ENCODE measurements around the gene SERP2.

DNA sequence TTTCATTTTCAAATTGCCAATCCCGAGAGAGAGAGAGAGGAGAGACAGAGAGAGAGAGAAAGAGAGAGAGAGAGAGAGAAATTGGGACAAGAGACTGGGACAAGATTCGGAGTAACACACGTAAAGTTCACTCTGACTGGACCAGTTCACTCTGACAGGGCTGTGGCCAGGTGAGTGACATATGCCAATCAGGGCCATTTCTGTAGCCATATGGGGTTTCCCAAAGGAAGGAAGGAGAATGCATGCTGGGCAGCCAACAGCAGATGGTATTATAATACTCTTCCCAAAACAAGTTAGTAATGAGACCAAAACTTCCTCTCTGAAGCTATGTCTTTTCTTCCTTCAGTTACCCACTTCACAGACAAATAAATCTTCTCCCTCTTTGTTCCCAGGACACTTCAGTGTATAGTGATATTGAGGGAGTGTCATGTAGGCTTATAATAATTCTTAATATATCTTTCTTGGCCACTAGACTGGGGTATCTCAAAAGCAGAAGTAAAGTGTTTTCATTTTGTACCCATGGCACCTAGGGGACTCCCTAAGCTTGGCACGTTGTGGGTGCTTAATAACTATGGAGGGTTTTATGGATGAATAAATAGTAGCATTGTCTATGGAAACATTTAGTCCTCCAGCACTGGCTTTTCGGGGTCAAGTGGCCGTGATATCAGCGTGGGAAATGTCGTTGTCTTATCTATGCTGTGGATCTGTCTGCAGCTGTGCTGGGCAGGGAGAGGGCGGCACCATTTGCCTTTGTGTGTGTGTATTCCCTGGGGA is 51.6 kb downstream of the SERP2 start:
- TF ChIP-seq, protein P1, sequence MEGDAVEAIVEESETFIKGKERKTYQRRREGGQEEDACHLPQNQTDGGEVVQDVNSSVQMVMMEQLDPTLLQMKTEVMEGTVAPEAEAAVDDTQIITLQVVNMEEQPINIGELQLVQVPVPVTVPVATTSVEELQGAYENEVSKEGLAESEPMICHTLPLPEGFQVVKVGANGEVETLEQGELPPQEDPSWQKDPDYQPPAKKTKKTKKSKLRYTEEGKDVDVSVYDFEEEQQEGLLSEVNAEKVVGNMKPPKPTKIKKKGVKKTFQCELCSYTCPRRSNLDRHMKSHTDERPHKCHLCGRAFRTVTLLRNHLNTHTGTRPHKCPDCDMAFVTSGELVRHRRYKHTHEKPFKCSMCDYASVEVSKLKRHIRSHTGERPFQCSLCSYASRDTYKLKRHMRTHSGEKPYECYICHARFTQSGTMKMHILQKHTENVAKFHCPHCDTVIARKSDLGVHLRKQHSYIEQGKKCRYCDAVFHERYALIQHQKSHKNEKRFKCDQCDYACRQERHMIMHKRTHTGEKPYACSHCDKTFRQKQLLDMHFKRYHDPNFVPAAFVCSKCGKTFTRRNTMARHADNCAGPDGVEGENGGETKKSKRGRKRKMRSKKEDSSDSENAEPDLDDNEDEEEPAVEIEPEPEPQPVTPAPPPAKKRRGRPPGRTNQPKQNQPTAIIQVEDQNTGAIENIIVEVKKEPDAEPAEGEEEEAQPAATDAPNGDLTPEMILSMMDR (IDR thresholded peaks at IDR 0.05 in 2 of 3, conservative IDR thresholded peaks at IDR 0.05 in 1 of 3; ENCODE audit: control insufficient read depth in 2 of 3, extremely low read depth in 1 of 3, insufficient read depth in 1 of 3, low read depth in 3 of 3, low read length in 3 of 3), result no peak
- TF ChIP-seq RELA (IDR thresholded peaks at IDR 0.05; ENCODE audit: borderline replicate concordance, partially characterized antibody) (no peak), POLR2A (IDR thresholded peaks at IDR 0.05; ENCODE audit: low read depth, low read length) (no peak), RBBP5 (conservative IDR thresholded peaks at IDR 0.05) (no peak), RFX5 (IDR thresholded peaks at IDR 0.05; ENCODE audit: low read depth, low read length) (no peak), SREBF2 (IDR thresholded peaks at IDR 0.05; ENCODE audit: low read length) (no peak), CEBPB (IDR thresholded peaks at IDR 0.05; ENCODE audit: borderline replicate concordance in 1 of 2, low read depth in 2 of 2, low read length in 2 of 2) (no peak), EED (IDR thresholded peaks at IDR 0.05; ENCODE audit: low read depth) (no peak)

All from GM12878 (cell line).